Myometrial cell (primary cell): Measurements from ENCODE around the gene KLHDC1. TPM values are rescaled to one million over a fixed set of nuclear protein-coding genes. Genes with fewer than 3 reads are reported as not detected.

Experiments
- total RNA-seq: library from RNA; depleted of rRNA; stranded (reverse); fragments of >200 nt; gene quantifications from 2 replicates; pipeline ENCODE4 v1.2.3, GENCODE V29; 2015

Gene KLHDC1, protein sequence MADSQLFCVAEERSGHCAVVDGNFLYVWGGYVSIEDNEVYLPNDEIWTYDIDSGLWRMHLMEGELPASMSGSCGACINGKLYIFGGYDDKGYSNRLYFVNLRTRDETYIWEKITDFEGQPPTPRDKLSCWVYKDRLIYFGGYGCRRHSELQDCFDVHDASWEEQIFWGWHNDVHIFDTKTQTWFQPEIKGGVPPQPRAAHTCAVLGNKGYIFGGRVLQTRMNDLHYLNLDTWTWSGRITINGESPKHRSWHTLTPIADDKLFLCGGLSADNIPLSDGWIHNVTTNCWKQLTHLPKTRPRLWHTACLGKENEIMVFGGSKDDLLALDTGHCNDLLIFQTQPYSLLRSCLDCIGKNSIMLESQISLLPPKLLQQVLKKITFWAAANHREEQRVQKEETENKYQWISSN
- 0.86 and 3.4 TPM in 2 replicates for total RNA-seq

DNA sequence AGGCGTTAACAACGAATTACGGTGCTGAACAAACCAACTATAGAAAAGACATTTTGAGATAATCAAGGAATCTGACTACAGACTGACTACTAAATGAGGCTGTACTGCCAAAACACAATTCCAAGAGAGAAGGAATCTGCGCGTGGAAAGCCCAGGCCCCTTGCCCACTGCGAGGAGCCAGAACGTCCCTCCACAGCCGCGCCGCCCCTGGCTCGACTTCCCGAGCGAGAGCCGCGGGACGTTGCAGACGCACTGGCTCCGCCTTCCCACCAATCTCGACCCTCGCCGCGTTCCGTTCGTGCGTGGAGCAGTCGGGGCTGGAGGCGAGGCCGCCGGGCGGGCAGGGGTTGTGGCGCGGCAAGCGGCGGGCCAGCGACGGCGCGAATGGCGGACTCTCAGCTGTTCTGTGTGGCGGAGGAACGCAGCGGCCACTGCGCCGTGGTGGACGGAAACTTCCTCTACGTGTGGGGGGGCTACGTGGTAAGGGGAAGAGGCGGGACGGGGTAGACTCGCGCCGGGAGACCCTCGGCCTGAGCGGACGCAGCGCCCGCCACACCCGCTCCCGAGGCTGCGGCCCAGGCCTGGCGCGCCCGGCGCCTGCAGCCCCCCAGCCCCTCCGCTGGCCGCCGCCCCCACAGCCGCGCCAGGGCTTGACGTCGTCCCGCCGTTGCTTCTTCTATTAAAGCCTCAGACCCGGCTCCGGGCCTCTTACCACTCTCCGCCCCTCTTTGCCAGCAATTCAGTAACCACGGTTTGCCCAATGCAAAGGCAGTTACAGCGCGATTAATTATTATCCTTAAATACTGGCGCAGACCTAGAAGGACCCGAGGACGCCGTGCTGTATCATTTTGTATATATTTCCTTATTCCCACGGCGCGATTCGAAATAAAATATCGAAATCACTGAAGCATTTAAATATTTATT, at the start of gene KLHDC1:
TSS of gene KLHDC1 (plus strand) at position 310 of the 924 bp plus-strand sequence. CDS start at position 385, 75 bp downstream.

DNA sequence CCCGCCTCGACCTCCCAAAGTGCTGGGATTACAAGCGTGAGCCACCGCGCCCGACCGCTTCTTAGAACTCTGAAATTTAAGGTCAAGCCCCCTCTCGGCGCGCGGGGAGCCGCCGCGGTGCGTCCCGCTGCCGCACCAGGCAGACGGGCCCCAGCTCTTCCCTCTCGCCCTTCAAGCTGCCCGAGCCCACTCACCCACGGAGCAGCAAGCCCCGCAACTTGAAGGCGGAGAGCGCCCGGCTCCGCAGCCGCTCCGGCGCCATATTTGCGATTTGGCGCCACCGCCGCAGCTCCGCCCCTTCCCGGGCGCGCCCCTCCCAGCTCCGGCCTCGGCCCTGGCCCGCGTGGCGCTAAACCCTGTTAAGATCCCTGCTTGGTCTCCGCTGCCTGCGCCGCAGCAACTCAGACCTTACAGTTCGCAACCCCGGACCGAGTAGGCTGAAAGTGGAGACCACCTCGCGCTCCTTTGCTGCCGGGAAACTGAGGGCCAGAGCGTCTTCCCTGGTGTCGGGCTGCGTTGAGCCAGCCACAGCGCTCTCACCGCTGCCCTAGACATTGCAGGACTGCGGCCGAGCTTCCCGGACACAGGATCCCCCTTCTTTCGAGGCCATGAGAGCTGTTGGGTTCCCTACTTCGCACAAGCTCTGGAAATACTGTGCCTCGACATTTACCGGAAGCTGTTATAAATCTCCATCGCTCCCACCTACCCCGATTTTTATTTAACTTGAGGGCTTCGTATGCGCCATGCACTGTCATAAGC, 4.8 kb upstream of the KLHDC1 start, which contains the start of gene POLE2:
TSS of gene POLE2 (minus strand) at position 273 of the 759 bp plus-strand sequence. CDS start at position 262, 11 bp downstream.

DNA sequence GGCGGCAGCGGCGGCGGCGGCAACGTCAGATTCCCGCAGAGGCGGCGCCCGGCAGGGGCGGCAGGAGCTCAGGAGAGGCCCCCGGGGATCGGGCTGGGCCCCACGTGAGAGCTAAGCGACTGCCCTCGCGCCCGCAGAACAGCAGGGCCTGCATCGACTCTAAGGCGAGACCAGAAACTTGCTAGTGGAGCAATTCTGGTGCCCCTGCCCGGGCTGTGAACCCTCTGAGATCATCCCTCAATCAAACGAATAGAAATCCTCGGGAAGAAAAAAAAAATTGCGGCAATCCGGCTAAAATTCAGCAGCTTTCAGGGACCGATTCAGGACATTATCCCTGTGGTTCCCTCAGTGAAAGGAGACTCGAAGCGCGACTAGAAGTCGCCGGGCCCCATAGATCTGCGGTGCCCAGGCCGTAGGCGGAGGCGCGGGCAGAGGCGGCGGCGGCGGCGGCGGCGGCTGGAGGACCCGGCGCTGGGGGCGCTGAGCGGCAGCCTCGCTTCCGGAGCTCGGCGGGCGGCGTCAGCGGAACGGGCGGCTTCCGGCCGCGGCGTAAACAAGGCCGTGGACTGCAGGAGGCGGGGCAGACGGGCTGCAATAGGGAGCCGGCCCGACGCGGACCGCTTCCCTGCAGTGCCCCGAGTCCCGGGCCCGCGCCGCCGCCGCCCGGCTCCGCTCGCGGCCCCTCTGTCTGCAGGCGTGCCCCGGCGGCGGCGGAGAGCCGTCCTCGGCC, 74.8 kb downstream of the KLHDC1 start, which contains the start of gene KLHDC2:
TSS of gene KLHDC2 (plus strand) at position 583 of the 730 bp plus-strand sequence. CDS start 316 bp downstream, outside the sequence.

Other genes starting within 250 kb of the KLHDC1 start
- 6,404 and 13,056 TPM in 2 replicates for gene RPS29, start 106.7 kb upstream of the KLHDC1 start, total RNA-seq
- gene LRR1, start 94.2 kb upstream of the KLHDC1 start, total RNA-seq: 18.2 and 22.9 TPM in 2 replicates
- 211 and 214 TPM in 2 replicates for gene RPL36AL, start 72.5 kb upstream of the KLHDC1 start, total RNA-seq
- gene MGAT2, start 72.3 kb upstream of the KLHDC1 start, total RNA-seq: 95.0 and 103 TPM in 2 replicates
- 3.5 and 9.6 TPM in 2 replicates for gene DNAAF2, start 57.9 kb upstream of the KLHDC1 start, total RNA-seq
- 19.9 and 24.3 TPM in 2 replicates for gene POLE2, start 4.9 kb upstream of the KLHDC1 start, total RNA-seq
- gene KLHDC2, start 75.0 kb downstream of the KLHDC1 start, total RNA-seq: 48.6 and 63.7 TPM in 2 replicates
- gene NEMF, start 159.7 kb downstream of the KLHDC1 start, total RNA-seq: 19.6 and 22.7 TPM in 2 replicates
- 58.8 and 75.3 TPM in 2 replicates for gene ARF6, start 200.0 kb downstream of the KLHDC1 start, total RNA-seq